Sciatic nerve (tissue), 2 donors: ENCODE data around the gene TRIM3. TPM values are rescaled to one million over a fixed set of nuclear protein-coding genes. Genes with fewer than 3 reads are reported as not detected.

Experiments
- ATAC-seq: fragments of 200-7000 bp; cut with Tn5 transposase; one replicate; pipeline ENCODE4 v1.9.1; 2020; ENCODE audit warnings: mild to moderate bottlenecking, moderate library complexity
- DNase-seq: peaks from one replicate; pipeline ENCODE4 v3.0.0-alpha.2; 2020; ENCODE audit warnings: low spot score
- intact Hi-C: fragments of 100-400 bp; cut with DNase I; formaldehyde crosslinking; loops from one replicate; pipeline ENCODE4 v1.14.2; 2022
- total RNA-seq: library from RNA; stranded (reverse); fragmentation: NEBNext Ultra II Directional; extraction: Animal tissue kit (Norgen Biotek cat#: 25700); gene quantifications from one replicate; pipeline ENCODE4 v1.2.1, GENCODE V29; 2021
- donor health status: DM: no; HTN: no; CAD: no.
- donor health status: DM: no; HTN: no; CAD: no.

TRIM3 gene
- total RNA-seq, 1 donor from 2014 or later: 24.6 TPM

DNA sequence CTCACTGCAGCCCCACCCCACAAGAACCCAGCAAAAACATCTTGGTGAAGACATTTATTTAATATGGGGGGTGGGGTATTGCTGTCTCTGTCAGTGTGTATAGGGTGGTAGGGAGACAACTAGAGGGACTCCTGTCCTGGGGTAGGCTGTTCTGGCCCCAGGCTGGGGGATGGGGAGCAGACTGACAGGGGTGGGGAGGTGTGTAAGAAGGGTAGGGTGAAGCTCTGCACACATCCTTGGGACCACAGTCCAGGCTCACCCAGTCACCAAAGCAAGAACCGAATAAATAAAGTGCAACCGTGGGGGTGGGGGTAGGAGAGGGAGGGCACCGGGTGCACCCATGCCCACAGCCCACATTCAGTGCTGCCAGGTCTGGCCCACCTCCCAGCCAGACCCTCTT, 25.2 kb downstream of the TRIM3 start:
- ATAC-seq (no peak), DNase-seq (no peak)
- intact Hi-C loops: no loop called here

DNA sequence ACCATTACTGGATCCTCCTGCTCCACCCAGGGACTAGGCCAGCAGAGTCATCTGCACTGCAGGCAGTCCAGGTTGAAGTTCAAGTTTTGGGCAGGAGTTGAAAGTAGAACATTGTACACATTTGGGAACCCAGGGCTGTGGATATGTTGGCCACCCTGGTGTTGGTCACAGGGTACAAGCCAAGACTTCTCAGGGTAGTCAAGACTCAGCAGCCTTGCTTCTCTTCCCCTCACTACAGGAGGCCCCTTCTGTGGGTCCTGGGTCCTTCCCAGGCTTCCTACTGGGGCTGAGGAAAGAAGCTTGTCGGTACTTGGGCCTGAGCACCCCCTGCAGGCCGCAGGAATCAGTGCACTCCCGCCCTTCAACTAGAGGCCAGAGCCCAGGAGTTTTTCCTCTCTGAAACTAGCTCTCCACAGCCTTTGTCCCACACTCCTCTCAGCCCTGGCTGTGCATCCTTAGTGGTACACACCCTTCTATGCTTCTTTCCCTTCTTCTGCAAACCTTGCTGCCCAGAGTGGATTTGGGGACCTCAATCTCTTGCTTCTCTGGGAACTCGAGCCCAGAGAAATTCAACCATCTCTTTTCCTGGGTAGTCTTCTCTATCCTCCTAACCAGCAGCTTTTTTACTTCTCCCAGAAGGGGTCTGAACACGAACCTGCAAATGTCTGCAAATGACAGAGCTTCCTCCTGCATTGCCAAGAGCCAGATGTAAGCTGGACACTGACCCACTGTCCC, 30.3 kb downstream of the TRIM3 start:
- intact Hi-C loops: loop anchor here (5.0 kb wide), 1 partner anchor 61 kb away; no protein-coding TSS in a partner anchor
- DNase-seq: peak; percentile 66
- peak; percentile 88 for ATAC-seq

DNA sequence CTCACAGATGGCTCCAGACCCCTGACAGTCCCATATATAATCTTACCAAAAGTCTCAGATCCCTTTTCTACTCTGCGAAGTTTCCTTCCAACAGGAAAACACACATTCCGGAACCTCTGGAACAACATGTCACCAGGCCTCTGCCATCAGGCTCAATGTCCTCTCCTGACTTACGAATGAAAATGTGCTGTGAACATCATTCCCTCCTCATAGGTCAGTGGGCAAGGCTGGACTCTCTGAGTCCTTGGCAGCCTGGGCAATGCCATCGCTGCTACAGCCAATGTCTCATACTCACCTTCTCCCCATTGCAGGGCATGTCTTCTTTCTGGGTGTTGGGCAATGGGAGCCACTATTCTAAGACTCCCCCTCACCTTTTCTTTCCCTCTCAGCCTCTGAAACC, 31.3 kb downstream of the TRIM3 start:
- no peak for ATAC-seq
- intact Hi-C loops: loop anchor here (5.0 kb wide), 1 partner anchor 60 kb away; no protein-coding TSS in a partner anchor
- DNase-seq: no peak

DNA sequence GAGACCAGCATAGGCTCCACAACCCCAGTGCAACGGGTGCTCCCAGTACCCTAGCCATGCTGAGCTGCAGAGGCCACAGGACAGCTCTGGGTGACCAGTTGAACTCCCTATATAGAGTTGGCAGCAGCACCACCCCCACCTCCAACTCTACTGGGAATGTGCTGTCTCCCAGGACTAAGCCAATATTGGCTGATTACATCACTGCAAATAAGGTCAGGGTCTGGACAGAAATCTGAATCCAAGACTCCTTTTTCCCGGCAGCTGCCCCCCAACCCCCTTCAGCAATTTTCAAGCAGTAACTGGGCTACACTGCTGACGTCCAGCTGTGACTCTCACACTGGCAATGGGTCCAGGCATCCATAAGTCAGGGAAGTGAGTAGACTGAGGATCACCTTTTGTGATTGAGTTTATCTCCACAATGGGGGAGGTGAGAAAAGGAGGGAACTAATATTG, 32.8 kb downstream of the TRIM3 start, which contains the start of gene HPX:
HPX (minus strand) TSS at position 82 of the 453 bp plus-strand sequence; CDS start at position 58, 24 bp downstream.
- no peak for DNase-seq

DNA sequence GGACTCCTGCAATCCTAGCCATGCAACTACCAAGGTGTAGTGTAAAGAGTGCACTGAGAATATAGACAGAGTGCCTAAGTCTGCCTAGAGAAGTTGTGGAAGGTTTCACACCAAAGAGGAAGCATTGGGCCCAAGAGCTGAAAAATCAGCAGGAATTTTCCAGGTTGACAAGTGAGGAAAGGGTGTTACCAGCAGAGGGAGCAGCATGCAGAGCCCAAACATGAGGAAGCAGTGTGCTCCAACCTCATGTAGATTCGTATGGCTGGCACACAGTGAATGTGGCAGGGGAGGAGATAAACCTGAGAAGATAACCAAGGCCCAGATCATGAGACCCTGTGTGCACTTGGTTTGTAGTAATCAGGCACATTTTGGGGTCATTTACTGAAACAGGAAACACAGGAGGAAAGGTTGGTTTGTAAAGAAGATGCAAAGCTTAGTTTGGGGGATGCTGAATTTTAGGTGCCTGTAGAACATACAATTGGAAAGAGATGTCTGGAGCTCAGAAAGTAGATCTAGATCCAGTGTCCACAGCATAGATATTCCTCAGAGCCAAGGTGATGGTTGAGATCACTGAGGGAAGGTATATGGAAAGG, 34.7 kb downstream of the TRIM3 start:
- intact Hi-C loops: no loop called here
- ATAC-seq (peak; percentile 45), DNase-seq (no peak)

More for the DNA sequence above, 32.8 kb downstream of the TRIM3 start, which contains the start of gene HPX:
- ATAC-seq: no peak
- intact Hi-C loops: loop anchor here (5.0 kb wide), 1 partner anchor 59 kb away; no protein-coding TSS in a partner anchor

DNA sequence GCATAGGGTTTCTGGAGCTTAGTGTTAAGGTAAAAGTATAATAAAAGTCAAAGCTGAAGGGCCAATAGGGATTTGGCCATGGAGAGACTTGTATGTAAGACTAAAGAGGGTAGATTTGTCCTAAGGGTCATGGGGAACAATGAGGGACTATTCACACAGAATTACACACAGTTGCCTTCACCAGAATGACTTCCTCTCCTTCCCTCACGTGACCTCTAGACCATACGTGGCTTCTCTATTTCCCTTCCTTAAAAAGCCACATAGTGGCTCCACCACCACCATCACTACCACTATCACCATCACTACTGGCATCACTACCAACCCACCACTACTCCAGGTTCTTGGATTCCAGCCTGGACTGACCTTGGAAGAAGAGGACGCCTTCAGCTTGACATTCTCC, 35.7 kb downstream of the TRIM3 start:
- intact Hi-C loops: no loop called here
- ATAC-seq (no peak), DNase-seq (no peak)

DNA sequence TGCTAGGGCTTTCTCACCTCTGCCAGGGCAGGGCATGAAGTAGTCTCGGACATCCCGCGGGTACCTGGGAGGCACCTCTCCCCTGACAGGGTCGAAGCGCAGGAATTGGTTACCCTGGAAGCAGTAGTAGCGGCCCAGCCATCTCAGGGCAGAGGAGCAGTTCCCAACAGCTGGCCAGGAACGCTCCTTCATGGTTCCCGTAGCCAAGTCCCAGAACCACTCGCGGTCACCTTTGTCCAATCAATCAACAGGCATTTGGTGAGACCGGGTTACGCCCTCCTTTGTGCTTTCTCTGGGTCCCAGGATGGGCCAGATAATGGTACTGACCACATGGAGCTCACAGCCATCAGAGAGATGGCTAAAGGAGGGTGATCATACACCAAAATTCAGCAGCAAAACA, 36.3 kb downstream of the TRIM3 start:
- no peak for ATAC-seq
- no peak for DNase-seq
- intact Hi-C loops: no loop called here

DNA sequence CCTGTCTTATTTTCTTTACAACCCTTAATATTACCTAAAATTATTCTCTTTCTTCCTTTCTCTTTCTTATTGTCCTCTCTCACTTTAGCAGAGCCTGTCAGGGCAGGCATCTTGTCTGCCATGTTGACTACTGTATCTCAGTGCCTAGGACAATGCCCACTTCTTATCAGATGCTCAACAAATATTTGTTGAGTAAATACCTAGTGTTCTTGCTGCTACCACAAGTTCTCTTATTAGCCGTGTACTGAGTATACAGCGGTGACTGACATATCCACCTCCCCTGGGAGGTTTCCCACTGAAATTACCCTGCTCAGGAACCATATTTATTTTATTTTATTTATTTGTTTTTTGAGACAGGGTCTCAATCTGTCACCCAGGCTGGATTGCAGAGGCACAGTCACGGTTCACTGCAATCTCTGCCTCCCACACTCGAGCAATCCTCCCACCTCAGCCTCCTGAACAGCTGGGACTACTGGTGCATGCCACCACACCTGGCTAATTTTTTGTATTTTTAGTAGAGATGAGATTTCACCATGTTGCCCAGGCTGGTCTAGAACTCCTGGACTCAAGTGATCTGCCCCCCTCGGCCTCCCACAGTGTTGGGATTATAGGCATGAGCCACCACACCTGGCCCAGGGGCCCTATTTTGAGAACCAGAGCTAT, 39.6 kb downstream of the TRIM3 start:
- ATAC-seq (no peak), DNase-seq (no peak)
- intact Hi-C loops: no loop called here

DNA sequence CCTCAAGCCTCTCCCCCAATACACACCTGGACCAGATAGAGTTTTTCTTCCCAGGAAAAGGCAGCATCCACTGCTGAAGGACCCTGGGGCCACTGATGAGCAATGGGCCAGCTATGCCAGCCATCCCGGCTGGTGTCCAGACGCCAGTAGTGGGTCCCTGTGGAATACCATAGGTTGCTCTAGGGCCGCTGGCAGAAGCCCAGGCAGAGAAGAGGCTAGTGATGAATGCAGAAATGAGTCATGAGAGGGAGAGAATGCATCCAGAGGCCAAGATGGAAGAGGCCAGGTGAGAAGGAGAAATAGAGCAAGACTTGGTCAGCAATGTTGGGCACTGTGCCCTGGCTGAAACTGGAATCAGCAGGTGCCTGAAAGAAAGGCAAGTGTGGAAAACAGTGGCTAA, 41.9 kb downstream of the TRIM3 start:
- intact Hi-C loops: no loop called here
- no peak for DNase-seq
- no peak for ATAC-seq

DNA sequence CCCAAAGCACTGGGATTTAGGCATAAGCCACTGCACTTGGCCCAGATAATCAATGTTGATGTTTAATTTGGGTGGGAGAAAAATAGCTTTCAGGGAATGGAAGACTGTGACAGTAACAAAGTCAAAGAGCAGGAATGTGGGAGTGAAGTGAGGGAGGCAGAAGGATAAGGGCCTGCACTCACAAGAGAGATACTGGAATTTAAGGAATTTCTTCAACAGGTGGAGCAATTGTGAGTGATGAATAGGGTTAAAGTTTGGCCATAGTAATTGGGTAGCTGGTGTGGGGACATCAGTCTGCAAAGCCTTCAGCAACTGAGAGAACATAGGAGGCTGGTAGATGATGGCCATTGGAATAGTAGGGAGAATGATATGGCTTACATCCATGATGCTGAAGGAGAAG, 46.2 kb downstream of the TRIM3 start:
- no peak for DNase-seq
- intact Hi-C loops: no loop called here

DNA sequence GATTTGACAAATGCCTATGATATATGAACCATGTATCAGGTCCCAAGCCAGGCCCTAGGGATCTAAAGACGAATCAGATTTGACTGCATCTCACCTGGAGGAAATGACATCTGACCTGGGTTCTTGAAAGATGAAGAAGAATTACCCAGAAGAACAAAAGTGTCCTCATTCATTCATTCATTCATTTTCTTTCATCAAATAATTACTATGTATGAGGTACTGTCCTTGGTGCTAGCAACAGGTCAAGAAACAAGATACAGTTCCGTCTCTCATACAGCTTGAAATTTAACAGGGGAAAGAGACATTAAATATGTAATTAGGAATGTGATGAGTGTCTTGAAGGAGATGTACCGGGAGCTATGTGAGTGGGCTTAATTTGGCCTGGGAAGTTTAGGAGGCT, 53.1 kb downstream of the TRIM3 start:
- intact Hi-C loops: no loop called here
- no peak for DNase-seq
- ATAC-seq: no peak

More for the DNA sequence above, 46.2 kb downstream of the TRIM3 start:
- no peak for ATAC-seq

DNA sequence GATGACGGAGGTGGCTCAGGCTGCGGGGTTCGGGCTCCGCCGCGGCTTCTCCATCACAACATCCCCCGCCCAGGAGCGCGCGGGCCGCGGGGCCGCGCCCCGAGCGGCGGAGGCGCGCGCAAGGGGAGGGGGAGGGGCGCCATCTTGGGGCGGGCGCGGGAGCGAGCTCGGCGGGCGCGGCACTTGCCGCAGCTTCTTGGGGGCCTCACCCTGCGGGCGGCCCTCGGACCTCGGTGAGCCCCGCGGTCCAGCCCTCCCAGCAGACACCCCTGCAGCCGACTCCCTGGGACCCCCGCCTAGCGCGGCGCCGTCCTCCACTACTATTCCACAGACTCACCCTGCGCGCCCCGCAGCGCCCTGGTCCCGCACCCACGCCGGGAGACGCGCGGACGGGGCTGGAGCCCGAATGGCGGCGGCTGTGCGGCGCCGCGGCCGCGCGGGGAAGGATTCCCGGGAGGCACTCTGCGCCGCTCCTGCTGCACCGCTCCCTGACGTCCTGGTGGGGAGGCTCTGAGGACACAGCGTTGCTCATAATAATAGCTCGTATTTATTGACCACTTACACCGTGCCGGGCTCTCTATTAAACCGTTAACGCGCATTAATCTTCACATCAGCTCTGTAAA, 54.6 kb downstream of the TRIM3 start, which contains the start of gene APBB1:
APBB1 (minus strand) TSS at position 86 of the 623 bp plus-strand sequence. CDS start 7,747 bp downstream, outside the sequence.
- ATAC-seq: peak; percentile 91
- intact Hi-C loops: no loop called here
- peak; percentile 84 for DNase-seq

DNA sequence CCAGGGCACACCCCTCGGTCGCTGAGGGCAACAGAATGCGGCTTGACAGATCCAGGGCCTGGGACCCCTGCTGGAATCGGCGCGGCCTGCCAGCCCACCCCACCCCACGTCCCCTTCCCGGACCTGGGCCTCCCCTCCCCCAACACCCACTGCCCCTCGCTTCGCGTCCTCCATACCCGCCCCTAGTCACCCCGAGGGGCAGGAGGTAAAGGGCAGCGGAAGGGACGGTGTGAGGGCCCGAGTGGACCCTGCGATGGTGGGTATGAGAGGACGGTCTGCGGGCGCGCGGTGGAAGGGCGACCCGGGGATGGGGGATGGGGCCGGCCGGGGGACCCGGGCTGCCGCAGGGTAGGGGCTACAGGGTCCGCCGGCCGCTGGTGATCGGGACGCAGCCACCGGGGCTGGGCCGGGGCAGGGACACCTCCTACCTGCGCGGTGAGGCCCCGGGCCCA, 55.2 kb downstream of the TRIM3 start:
- DNase-seq: no peak

DNA sequence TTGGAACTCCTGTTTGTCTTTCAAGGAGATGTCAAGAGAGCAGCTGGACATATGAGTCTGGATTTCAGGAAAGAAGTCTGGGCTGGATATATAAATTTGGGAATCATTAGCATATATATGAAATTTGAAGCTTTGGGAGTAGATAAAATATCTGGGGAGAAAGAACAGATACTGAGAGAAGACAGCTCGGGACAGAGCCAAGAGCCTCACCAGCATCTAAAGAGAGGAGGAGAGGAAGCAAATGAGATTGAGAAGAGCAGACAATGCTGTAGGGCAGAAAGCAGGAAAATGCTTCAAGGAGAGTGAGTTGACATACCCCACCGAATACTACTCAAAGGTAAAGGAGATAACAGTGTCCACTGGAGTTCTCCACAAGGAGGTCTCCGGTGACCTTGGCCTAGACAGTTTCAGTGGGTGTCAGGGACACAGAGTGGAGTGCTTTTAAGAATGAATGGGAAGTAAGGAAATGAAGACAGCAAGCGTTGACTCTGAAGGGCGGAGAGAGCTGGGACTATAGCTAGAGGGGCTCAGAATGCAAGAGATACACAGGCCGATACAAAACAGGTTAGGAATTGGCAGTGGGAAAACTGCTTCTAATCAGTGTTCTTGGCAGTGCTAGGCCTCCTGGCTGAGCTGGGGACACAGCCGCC, 55.7 kb downstream of the TRIM3 start:
- DNase-seq (no peak), ATAC-seq (peak; percentile 51)
- intact Hi-C loops: no loop called here

More for the DNA sequence above, 55.2 kb downstream of the TRIM3 start:
- peak; percentile 30 for ATAC-seq
- intact Hi-C loops: no loop called here

DNA sequence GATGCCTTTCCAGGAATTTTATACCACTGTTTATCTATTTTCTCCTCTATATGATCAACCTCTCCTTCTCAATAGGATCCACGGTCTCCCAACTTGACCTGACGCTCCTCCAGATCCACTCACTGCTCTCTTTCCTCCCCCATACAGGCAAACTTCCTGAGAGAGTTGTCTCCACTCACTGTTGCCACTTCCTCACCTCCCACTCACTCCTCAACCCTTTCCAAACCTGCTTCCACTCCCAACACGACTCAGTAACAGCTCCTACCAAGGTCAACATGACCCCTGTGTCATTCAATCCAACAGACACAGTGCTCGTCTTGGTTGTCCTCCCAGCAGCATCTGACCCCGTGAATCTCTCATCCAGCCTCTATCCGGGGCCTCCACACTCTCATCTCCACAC, 57.9 kb downstream of the TRIM3 start:
- no peak for ATAC-seq
- intact Hi-C loops: no loop called here
- DNase-seq: no peak

DNA sequence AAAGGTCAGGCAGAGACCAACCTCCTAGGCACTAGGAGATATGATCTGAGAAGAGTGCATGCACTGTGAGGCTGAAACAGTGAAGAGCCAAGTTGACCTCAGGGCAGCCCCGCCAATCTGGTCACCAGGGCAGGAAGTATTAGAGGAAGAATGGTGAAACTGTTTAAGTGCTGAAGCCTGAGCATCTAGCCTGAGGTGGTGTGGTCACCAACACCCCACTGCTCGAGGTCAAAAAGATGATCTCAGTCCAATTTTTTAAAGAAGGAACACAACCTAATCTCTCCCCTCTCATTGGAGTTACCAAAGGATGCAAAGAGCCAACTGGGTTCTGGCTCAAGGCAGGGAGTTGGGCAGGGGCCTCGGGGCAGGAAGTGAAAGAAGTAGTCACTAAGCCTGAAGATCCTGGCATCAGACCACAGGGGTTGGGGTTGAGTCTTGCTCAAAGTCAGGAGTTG, 58.8 kb downstream of the TRIM3 start:
- intact Hi-C loops: no loop called here
- DNase-seq (no peak), ATAC-seq (no peak)

DNA sequence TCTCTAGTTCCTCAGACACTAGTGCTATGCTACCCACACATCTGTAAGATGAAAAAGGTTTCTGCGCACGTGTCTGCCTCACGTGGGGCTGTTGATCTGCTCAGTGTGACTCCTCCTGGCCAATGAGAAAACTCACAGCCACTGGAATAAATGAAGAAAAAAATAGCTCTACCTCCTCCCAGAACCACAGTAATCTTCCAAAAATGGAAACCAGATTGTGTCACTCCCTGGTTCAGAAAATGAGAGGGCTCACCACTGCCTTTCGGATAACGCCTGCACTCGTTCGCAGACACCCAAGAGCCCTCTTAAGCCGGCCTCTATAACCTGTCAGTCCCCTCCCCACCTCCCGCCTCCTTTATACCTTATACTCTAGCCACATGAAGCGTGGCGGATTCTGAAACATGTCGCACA, 59.9 kb downstream of the TRIM3 start:
- intact Hi-C loops: no loop called here
- ATAC-seq (no peak), DNase-seq (no peak)

DNA sequence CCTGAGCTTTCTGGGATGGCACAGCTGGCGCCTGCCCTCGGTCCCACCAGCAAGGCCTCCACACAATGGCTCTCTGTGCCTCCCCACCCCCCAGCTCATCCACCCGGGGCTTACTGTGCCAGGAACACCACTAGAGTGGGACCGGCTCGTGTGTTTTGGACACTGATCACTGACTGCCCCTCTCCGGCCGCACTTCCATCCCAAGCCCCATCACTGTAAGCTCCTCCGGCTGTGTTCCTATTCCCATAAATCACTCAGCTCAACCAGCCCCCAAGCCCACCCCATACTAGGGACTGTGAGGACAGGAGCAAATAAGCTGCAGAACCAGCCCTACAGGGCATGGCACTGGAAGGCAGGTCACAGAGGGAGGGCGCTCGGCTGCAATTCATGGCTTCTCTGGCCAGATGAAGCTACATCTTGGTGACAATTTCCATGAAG, 62.1 kb downstream of the TRIM3 start:
- intact Hi-C loops: no loop called here
- no peak for ATAC-seq
- no peak for DNase-seq
